BLaER1 treated with 17β-estradiol and CSF1 and Interleukin-3, amounts not matched to agents 10 nM and 100 nM (cell line): ENCODE measurements around the gene PPP6R3.

ENCODE experiments used
- H3K27ac ChIP-seq, 11 experiments: shearing (Covaris generic); formaldehyde crosslinking; 2 replicates each; pipeline ENCODE4 v1.8.1; 2022
- H3K27me3 ChIP-seq, 11 experiments: shearing (Covaris generic); formaldehyde crosslinking; 2 replicates each; pipeline ENCODE4 v1.8.1; 2022
- H3K36me3 ChIP-seq, 11 experiments: shearing (Covaris generic); formaldehyde crosslinking; 2 replicates each; pipeline ENCODE4 v1.8.1; 2022
- H3K4me1 ChIP-seq, 10 experiments: shearing (Covaris generic); formaldehyde crosslinking; 2 replicates each; pipeline ENCODE4 v1.8.1; 2022
- H3K4me2 ChIP-seq, 11 experiments: shearing (Covaris generic); formaldehyde crosslinking; 2 replicates each; pipeline ENCODE4 v1.8.1; 2022
- H3K4me3 ChIP-seq, 10 experiments: shearing (Covaris generic); formaldehyde crosslinking; 2 replicates each; pipeline ENCODE4 v1.8.1; 2022
- H3K9ac ChIP-seq, 11 experiments: shearing (Covaris generic); formaldehyde crosslinking; 2 replicates each; pipeline ENCODE4 v1.8.1; 2022
- H3K9me3 ChIP-seq, 11 experiments: shearing (Covaris generic); formaldehyde crosslinking; replicated peaks in 1 of 11; 2 replicates each; pipeline ENCODE4 v1.8.1; 2022
- H4K20me1 ChIP-seq, 11 experiments: shearing (Covaris generic); formaldehyde crosslinking; 2 replicates each; pipeline ENCODE4 v1.8.1; 2022
- Cebpa-rat ChIP-seq, 11 experiments: shearing (Covaris generic); IDR thresholded peaks; 2 replicates each; pipeline ENCODE4 v1.8.1; 2022

Gene PPP6R3

GRCh38 chr11:68543594-68543993 is 83.0 kb downstream of the PPP6R3 start:
- peaks cover 38 to 86% (median 51%) of the 10 kb centered on the region in 11 experiments; a peak in 19 of 22 replicates for H4K20me1 ChIP-seq
- no peak overlapping the region for H3K9ac ChIP-seq
- H3K36me3 ChIP-seq = peaks cover 65 to 100% (median 98%) of the 10 kb centered on the region in 11 experiments
- H3K27ac ChIP-seq = no peak overlapping the region; a peak in 2 of 22 replicates
- peaks cover 14 to 99% (median 58%) of the 10 kb centered on the region in 10 experiments; a peak in 19 of 20 replicates for H3K4me1 ChIP-seq
- H3K9me3 ChIP-seq = no peaks in the 10 kb centered on the region
- 0 out of 22 replicates have a peak overlapping the region, but pooled peaks of 1 of the 11 experiments have one; percentile 72 for H3K4me2 ChIP-seq
- H3K27me3 ChIP-seq = no peaks in the 10 kb centered on the region
- H3K4me3 ChIP-seq = no peak overlapping the region
- no peak for TF ChIP-seq Cebpa-rat (IDR thresholded peaks at IDR 0.05)

GRCh38 chr11:68545347-68545746 is 84.8 kb downstream of the PPP6R3 start:
- H3K4me3 ChIP-seq = no peak overlapping the region
- TF ChIP-seq Cebpa-rat (IDR thresholded peaks at IDR 0.05) = no peak
- H4K20me1 ChIP-seq = peaks cover 26 to 68% (median 36%) of the 10 kb centered on the region in 11 experiments; a peak in 18 of 22 replicates
- no peak overlapping the region for H3K9ac ChIP-seq
- peak overlapping the region in 8 of 11 experiments; percentile 39 to 95 (median 79); a peak in 12 of 22 replicates for H3K27ac ChIP-seq
- no peaks in the 10 kb centered on the region for H3K9me3 ChIP-seq
- peak overlapping the region in 5 of 11 experiments; percentile 58 to 93 (median 86); a peak in 8 of 22 replicates for H3K4me2 ChIP-seq
- H3K27me3 ChIP-seq = no peaks in the 10 kb centered on the region
- peaks cover 62 to 100% (median 94%) of the 10 kb centered on the region in 11 experiments for H3K36me3 ChIP-seq
- H3K4me1 ChIP-seq = peaks cover 23 to 100% (median 70%) of the 10 kb centered on the region in 10 experiments

DNA sequence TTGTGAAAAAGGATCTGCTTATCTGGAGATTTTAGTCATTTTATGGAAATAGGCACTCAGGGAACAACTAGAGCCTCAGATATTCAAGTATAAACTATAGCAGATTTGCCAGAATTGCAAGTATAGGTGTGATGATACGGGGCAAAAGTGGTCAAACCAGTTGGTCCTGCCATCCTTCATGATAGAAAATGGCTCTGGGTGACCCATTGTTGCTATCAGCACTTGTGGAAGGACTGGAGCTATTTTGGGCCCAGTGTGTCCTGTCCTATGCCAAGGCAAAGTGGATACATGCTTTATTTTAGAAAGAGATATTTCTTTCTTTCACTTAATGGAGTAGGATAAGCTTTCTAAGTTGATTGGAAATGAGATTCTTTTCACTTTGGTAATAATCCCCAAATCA is 85.2 kb downstream of the PPP6R3 start:
- no peak for TF ChIP-seq Cebpa-rat (IDR thresholded peaks at IDR 0.05)
- no peaks in the 10 kb centered on the region for H3K9me3 ChIP-seq
- no peak overlapping the region for H3K9ac ChIP-seq
- H3K27ac ChIP-seq = peak overlapping the region in 10 of 11 experiments; percentile 39 to 95 (median 65); a peak in 16 of 22 replicates
- H3K4me2 ChIP-seq = peak overlapping the region in 8 of 11 experiments; percentile 48 to 93 (median 72); a peak in 15 of 22 replicates
- H3K4me3 ChIP-seq = no peak overlapping the region
- H3K36me3 ChIP-seq = peaks cover 62 to 100% (median 90%) of the 10 kb centered on the region in 11 experiments
- peaks cover 25 to 67% (median 34%) of the 10 kb centered on the region in 11 experiments; a peak in 18 of 22 replicates for H4K20me1 ChIP-seq
- H3K4me1 ChIP-seq = peaks cover 27 to 100% (median 70%) of the 10 kb centered on the region in 10 experiments
- H3K27me3 ChIP-seq = no peaks in the 10 kb centered on the region

GRCh38 chr11:68546555-68546954 is 86.0 kb downstream of the PPP6R3 start:
- peak overlapping the region in 8 of 11 experiments; percentile 48 to 93 (median 72); a peak in 17 of 22 replicates for H3K4me2 ChIP-seq
- H3K4me3 ChIP-seq = no peak overlapping the region
- H3K9ac ChIP-seq = peak overlapping the region in 2 of 11 experiments; percentile 1 to 11; a peak in 2 of 22 replicates
- peak overlapping the region in 10 of 11 experiments; percentile 39 to 95 (median 65); a peak in 19 of 22 replicates for H3K27ac ChIP-seq
- peaks cover 65 to 100% (median 89%) of the 10 kb centered on the region in 11 experiments for H3K36me3 ChIP-seq
- peaks cover 34 to 100% (median 72%) of the 10 kb centered on the region in 10 experiments for H3K4me1 ChIP-seq
- peaks cover 18 to 61% (median 28%) of the 10 kb centered on the region in 11 experiments; a peak in 17 of 22 replicates for H4K20me1 ChIP-seq
- no peak for TF ChIP-seq Cebpa-rat (IDR thresholded peaks at IDR 0.05)
- H3K27me3 ChIP-seq = no peaks in the 10 kb centered on the region
- no peaks in the 10 kb centered on the region for H3K9me3 ChIP-seq

DNA sequence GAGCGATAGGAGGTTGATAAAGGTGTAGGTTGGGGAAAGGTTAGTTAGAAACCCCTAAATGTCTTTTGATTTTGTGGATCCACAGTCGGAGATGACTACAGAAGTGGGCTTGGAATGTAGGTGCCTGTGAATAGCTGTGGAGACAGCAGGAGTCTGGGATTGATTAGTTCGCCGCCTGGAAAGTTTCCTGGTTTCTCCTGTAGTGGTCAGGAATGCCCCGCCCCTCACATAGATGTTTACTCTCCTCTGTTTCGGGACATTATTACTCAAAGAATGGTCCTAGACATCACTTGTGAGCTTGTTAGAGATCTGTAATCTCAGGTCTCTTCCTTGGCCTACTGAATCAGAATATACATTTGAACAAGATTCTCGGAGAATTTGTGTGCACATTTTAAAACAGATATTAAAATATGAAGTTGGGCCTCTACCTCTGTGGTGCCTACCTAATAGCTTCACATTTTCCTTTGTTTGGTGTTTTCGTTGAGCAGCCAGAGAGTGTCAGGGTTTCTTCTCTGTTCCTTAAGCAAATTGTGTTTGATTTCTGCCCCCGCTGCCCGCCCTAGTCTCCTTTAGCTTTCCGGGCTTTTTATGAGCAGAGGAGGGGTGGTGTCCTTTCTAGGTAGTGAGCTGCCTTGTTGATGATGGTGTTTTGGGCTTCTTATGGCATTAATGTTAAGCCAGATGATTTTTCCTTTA is 89.4 kb downstream of the PPP6R3 start:
- Histone ChIP-seq H3K27ac (peak overlapping the region; percentile 85 to 98 (median 94)), H3K4me1 (peaks cover 34 to 97% (median 83%) of the 10 kb centered on the region in 10 experiments), H3K27me3 (no peaks in the 10 kb centered on the region), H4K20me1 (peaks cover 0 to 49% (median 0%) of the 10 kb centered on the region in 11 experiments; a peak in 3 of 22 replicates), H3K4me3 (peak overlapping the region in 9 of 10 experiments; percentile 17 to 54 (median 32); a peak in 11 of 20 replicates), H3K36me3 (peaks cover 70 to 100% (median 89%) of the 10 kb centered on the region in 11 experiments), H3K9me3 (no peaks in the 10 kb centered on the region), H3K9ac (peak overlapping the region; percentile 79 to 87 (median 83)), H3K4me2 (peak overlapping the region; percentile 61 to 93 (median 86))
- TF ChIP-seq Cebpa-rat (IDR thresholded peaks at IDR 0.05) = no peak

DNA sequence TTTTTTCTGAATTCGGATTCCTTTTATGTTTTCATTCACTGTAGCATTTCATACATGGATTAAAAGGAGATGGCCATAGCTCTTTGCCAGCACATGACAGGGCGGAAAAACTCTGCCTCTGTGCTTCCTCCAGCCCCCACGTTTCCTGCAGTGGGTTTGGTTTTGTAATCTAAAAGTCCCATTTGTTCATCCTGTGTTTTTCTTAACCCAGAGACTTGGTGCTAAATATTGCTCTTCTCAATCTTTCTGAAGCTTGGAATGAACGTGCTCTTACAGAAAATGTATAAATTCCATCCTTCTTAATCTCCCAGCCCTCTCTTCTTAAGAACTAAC is 89.9 kb downstream of the PPP6R3 start:
- TF ChIP-seq Cebpa-rat (IDR thresholded peaks at IDR 0.05) = peak in 6 of 11 experiments; percentile 39 to 83 (median 52); a peak in 9 of 22 replicates
- Histone ChIP-seq H4K20me1 (peaks cover 0 to 52% (median 0%) of the 10 kb centered on the region in 11 experiments; a peak in 3 of 22 replicates), H3K27me3 (no peaks in the 10 kb centered on the region), H3K4me1 (peaks cover 34 to 92% (median 80%) of the 10 kb centered on the region in 10 experiments), H3K4me2 (peak overlapping the region; percentile 61 to 93 (median 86)), H3K36me3 (peaks cover 70 to 100% (median 89%) of the 10 kb centered on the region in 11 experiments), H3K27ac (peak overlapping the region; percentile 85 to 98 (median 94)), H3K9me3 (no peaks in the 10 kb centered on the region), H3K9ac (peak overlapping the region; percentile 79 to 87 (median 83)), H3K4me3 (peak overlapping the region in 9 of 10 experiments; percentile 17 to 54 (median 32); a peak in 10 of 20 replicates)

DNA sequence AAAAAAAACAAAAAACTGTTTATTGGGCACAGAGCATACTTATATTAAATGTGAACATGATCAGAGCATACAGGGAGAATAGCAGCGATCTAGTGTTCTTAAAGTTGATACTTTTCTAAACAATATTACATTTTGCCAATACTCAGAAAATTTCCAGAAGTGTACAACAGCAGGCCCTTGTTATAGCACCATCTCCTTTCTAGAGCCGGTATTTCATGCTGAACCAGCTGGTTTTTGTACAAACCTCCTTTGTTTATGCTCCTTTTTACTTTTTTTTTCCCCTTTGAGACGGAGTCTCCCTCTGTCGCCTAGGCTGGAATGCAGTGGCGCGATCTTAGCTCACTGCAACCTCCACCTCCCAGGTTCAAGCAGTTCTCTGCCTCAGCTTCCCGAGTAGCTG is 90.7 kb downstream of the PPP6R3 start:
- Histone ChIP-seq H3K9ac (peak overlapping the region; percentile 79 to 87 (median 83)), H3K9me3 (no peaks in the 10 kb centered on the region), H3K4me3 (peak overlapping the region in 4 of 10 experiments; percentile 23 to 54 (median 38); a peak in 3 of 20 replicates), H3K27ac (peak overlapping the region; percentile 85 to 98 (median 94)), H3K27me3 (no peaks in the 10 kb centered on the region), H3K4me2 (peak overlapping the region; percentile 61 to 93 (median 86); a peak in 21 of 22 replicates), H4K20me1 (peaks cover 0 to 59% (median 0%) of the 10 kb centered on the region in 11 experiments; a peak in 3 of 22 replicates), H3K4me1 (peaks cover 34 to 84% (median 73%) of the 10 kb centered on the region in 10 experiments), H3K36me3 (peaks cover 73 to 99% (median 89%) of the 10 kb centered on the region in 11 experiments)
- TF ChIP-seq Cebpa-rat (IDR thresholded peaks at IDR 0.05) = no peak

DNA sequence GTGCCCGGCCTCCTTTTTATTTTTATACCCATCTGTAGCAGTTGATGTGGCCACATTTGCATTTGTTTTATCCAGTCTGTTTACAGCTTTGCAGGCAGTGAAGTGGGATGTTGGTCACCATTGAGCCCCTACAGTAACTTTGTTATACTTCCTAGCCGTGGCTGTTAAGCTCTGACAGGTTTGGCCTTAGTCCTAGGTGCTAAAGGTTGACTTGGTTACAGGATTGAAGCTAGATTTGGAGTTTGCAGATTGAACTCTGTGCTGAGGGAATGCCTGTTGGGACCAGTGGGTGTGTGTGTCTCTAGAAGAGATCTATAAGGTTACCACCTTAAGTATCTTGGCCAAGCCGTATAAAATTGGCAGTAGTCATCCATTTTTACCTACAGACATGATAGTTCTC is 91.2 kb downstream of the PPP6R3 start:
- Histone ChIP-seq H3K36me3 (peaks cover 79 to 99% (median 89%) of the 10 kb centered on the region in 11 experiments), H3K4me3 (peak overlapping the region in 2 of 10 experiments; percentile 9 to 54; a peak in 1 of 20 replicates), H3K4me1 (peaks cover 34 to 79% (median 67%) of the 10 kb centered on the region in 10 experiments), H4K20me1 (peaks cover 0 to 59% (median 0%) of the 10 kb centered on the region in 11 experiments; a peak in 4 of 22 replicates), H3K4me2 (peak overlapping the region in 10 of 11 experiments; percentile 67 to 93 (median 87); a peak in 18 of 22 replicates), H3K27me3 (no peaks in the 10 kb centered on the region), H3K27ac (peak overlapping the region; percentile 85 to 98 (median 94)), H3K9ac (peak overlapping the region in 10 of 11 experiments; percentile 79 to 87 (median 83); a peak in 16 of 22 replicates), H3K9me3 (no peaks in the 10 kb centered on the region)
- no peak for TF ChIP-seq Cebpa-rat (IDR thresholded peaks at IDR 0.05)
